Spleen (tissue), 11 donors: ENCODE data around the gene SEPTIN5. TPM values are rescaled to one million over a fixed set of nuclear protein-coding genes. Genes with fewer than 3 reads are reported as not detected.

Experiments used
- DNase-seq: peaks from one replicate; pipeline ENCODE4 v3.0.0-alpha.2; 2020
- H3K27ac ChIP-seq, 8 donors: fragments of 200-600 bp; sonication (generic) in 7 of 8; 1 replicate in 4 of 8; 2 replicates in 4 of 8; pipeline versions ENCODE4 v1.5.0 to v1.8.0; 2016 to 2021; ENCODE audit warnings: inconsistent platforms in 4 of 8, mild to moderate bottlenecking in 4 of 8, moderate library complexity in 1 of 8
- H3K27me3 ChIP-seq, 7 donors: fragments of 200-600 bp; sonication (generic) in 6 of 7; replicated peaks in 1 of 7; 1 replicate in 4 of 7; 2 replicates in 3 of 7; pipeline versions ENCODE4 v1.5.0 to v1.8.0; 2016 to 2021; ENCODE audit warnings: inconsistent platforms in 3 of 7, mild to moderate bottlenecking in 1 of 7
- H3K36me3 ChIP-seq, 6 donors: fragments of 200-600 bp; sonication (generic) in 5 of 6; 1 replicate in 4 of 6; 2 replicates in 2 of 6; pipeline versions ENCODE4 v1.5.0 to v1.8.0; 2016 to 2021; ENCODE audit warnings: inconsistent platforms in 2 of 6
- H3K4me1 ChIP-seq, 6 donors: fragments of 200-600 bp; sonication (generic) in 5 of 6; 1 replicate in 3 of 6; 2 replicates in 3 of 6; pipeline versions ENCODE4 v1.5.0 to v1.8.0; 2016 to 2021; ENCODE audit warnings: inconsistent platforms in 3 of 6
- H3K4me3 ChIP-seq, 8 donors: fragments of 200-600 bp; sonication (generic) in 7 of 8; 1 replicate in 4 of 8; 2 replicates in 4 of 8; pipeline versions ENCODE4 v1.5.0 to v1.8.0; 2016 to 2021; ENCODE audit warnings: inconsistent platforms in 4 of 8, mild to moderate bottlenecking in 4 of 8, moderate library complexity in 2 of 8
- H3K9me3 ChIP-seq, 8 donors: fragments of 200-600 bp; sonication (generic) in 7 of 8; 1 replicate in 4 of 8; 2 replicates in 4 of 8; pipeline versions ENCODE4 v1.5.0 to v1.8.0; 2016 to 2021; ENCODE audit warnings: inconsistent platforms in 4 of 8
- CTCF ChIP-seq, 11 experiments: fragments of 200-600 bp in 7 of 11; fragments of 450-650 bp in 4 of 11; sonication (generic) in 4 of 11; IDR thresholded peaks in 8 of 11; conservative IDR thresholded peaks in 3 of 11; 1 replicate in 7 of 11; 2 replicates in 4 of 11; pipeline versions ENCODE4 v1.4.0 to v1.8.0; 2016 to 2021; ENCODE audit warnings: antibody characterized with exemption in 11 of 11, inconsistent platforms in 4 of 11, mild to moderate bottlenecking in 1 of 11
- POLR2A ChIP-seq, 3 donors: fragments of 450-650 bp; IDR thresholded peaks; one replicate each; pipeline ENCODE4 v1.5.1; 2017; ENCODE audit warnings: antibody characterized with exemption in 3 of 3, mild to moderate bottlenecking in 1 of 3
- POLR2AphosphoS5 ChIP-seq, 3 donors: sonication (generic); formaldehyde crosslinking; IDR thresholded peaks; one replicate each; pipeline ENCODE4 v1.5.1; 2017; ENCODE audit warnings: antibody characterized with exemption in 3 of 3
- WGBS, 5 donors: extraction: QIAGEN DNeasy Blood & Tissue Kit in 3 of 5; methylation state at CpG; one replicate each; pipeline versions ENCODE4 v1.1.5 to v1.1.7; 2013 to 2018; 5-methylcytosine and 5-hydroxymethylcytosine counted together
- intact Hi-C: fragments of 100-400 bp; cut with DNase I; formaldehyde crosslinking; loops from one replicate; pipeline ENCODE4 v1.15.0; 2023; ENCODE audit warnings: low total_unique reads
- polyA plus RNA-seq, 3 donors: library from polyadenylated mRNA; stranded (reverse); fragments of 200-250 nt; gene quantifications; one replicate each; pipeline ENCODE4 v1.2.1, GENCODE V29; 2013
- total RNA-seq, 7 donors: library from RNA; depleted of rRNA in 3 of 7; stranded (reverse); fragments of >200 nt in 3 of 7; fragmentation: NEBNext Ultra II Directional in 4 of 7; extraction: Animal tissue kit (Norgen Biotek cat#: 25700) in 4 of 7; gene quantifications; one replicate each; pipeline versions ENCODE4 v1.1.0 to v1.2.1, GENCODE V29; 2016 to 2021
- donor health status: healthy with polysubstance abuse.
- donor health status: DM: no; HTN: no; CAD: no; lungs with moderate emphysema.
- donor health status: DM: no; HTN: no; CAD: no.
- donor health status: Bipolar disorder and iron deficiency.
- donor health status: healthy.
- donor health status: DM: no; HTN: no; CAD: no.
- donor health status: DM: yes; HTN: yes; CAD: no.

The SEPTIN5 gene
- total and polyA plus RNA-seq, 10 donors: 4.0 to 19.2 (median 11.8) TPM

- Histone ChIP-seq H3K27ac (no peak overlapping the region), H3K9me3 (no peaks in the 10 kb centered on the region), H3K36me3 (peaks cover 0 to 10% (median 0%) of the 10 kb centered on the region in 6 donors), H3K4me1 (peaks cover 7 to 26% (median 22%) of the 10 kb centered on the region in 6 donors), H3K27me3 (peaks cover 0 to 53% (median 20%) of the 10 kb centered on the region in 7 donors), H3K4me3 (no peak overlapping the region)
- no peak for DNase-seq
- no peak for TF ChIP-seq POLR2AphosphoS5 (IDR thresholded peaks at IDR 0.05)
- TF ChIP-seq POLR2A (IDR thresholded peaks at IDR 0.05): no peak
- TF ChIP-seq CTCF (IDR thresholded peaks at IDR 0.05 in 8 of 11, conservative IDR thresholded peaks at IDR 0.05 in 3 of 11): no peak
- WGBS, 5 donors: 63 to 75% (median 68%) methylated on average over 6 of the region's 6 CpGs
- intact Hi-C loops: no loop called here
These were observed 14.0 kb downstream of the SEPTIN5 start for GRCh38 chr22:19728271-19728670.

- Histone ChIP-seq H3K27ac (no peak overlapping the region), H3K27me3 (peaks cover 0 to 47% (median 14%) of the 10 kb centered on the region in 7 donors), H3K4me1 (peaks cover 2 to 21% (median 17%) of the 10 kb centered on the region in 6 donors), H3K9me3 (no peaks in the 10 kb centered on the region), H3K36me3 (peaks cover 0 to 6% (median 0%) of the 10 kb centered on the region in 6 donors), H3K4me3 (no peak overlapping the region)
- 34 to 80% (median 73%) methylated on average over 3 to 10 of the region's 10 CpGs for WGBS, 5 donors
- intact Hi-C loops: no loop called here
- DNase-seq: no peak
- TF ChIP-seq CTCF (IDR thresholded peaks at IDR 0.05 in 8 of 11, conservative IDR thresholded peaks at IDR 0.05 in 3 of 11): no peak
- no peak for TF ChIP-seq POLR2A (IDR thresholded peaks at IDR 0.05)
- TF ChIP-seq POLR2AphosphoS5 (IDR thresholded peaks at IDR 0.05): no peak
These were observed 14.5 kb downstream of the SEPTIN5 start for GRCh38 chr22:19728836-19729235.

GRCh38 chr22:19729507-19729906 lies 15.2 kb downstream of the SEPTIN5 start:
- peaks cover 0 to 41% (median 8%) of the 10 kb centered on the region in 7 donors for H3K27me3 ChIP-seq
- peaks cover 0 to 2% (median 0%) of the 10 kb centered on the region in 6 donors for H3K36me3 ChIP-seq
- TF ChIP-seq POLR2AphosphoS5 (IDR thresholded peaks at IDR 0.05) (no peak), CTCF (IDR thresholded peaks at IDR 0.05 in 8 of 11, conservative IDR thresholded peaks at IDR 0.05 in 3 of 11) (no peak), POLR2A (IDR thresholded peaks at IDR 0.05) (no peak)
- intact Hi-C loops: no loop called here
- no peak overlapping the region for H3K27ac ChIP-seq
- DNase-seq: no peak
- H3K9me3 ChIP-seq: no peaks in the 10 kb centered on the region
- 74 to 90% (median 80%) methylated on average over 6 to 9 of the region's 9 CpGs for WGBS, 5 donors
- H3K4me1 ChIP-seq: peaks cover 0 to 15% (median 11%) of the 10 kb centered on the region in 6 donors
- H3K4me3 ChIP-seq: no peak overlapping the region

- WGBS, 5 donors: 89 to 96% (median 93%) methylated on average over 6 to 8 of the region's 8 CpGs
- Histone ChIP-seq H3K4me1 (peaks cover 0 to 13% (median 10%) of the 10 kb centered on the region in 6 donors), H3K27ac (no peak overlapping the region), H3K36me3 (no peaks in the 10 kb centered on the region), H3K9me3 (no peaks in the 10 kb centered on the region), H3K4me3 (no peak overlapping the region), H3K27me3 (peaks cover 0 to 34% (median 6%) of the 10 kb centered on the region in 7 donors)
- no peak for TF ChIP-seq POLR2A (IDR thresholded peaks at IDR 0.05)
- TF ChIP-seq POLR2AphosphoS5 (IDR thresholded peaks at IDR 0.05): no peak
- TF ChIP-seq CTCF (IDR thresholded peaks at IDR 0.05 in 8 of 11, conservative IDR thresholded peaks at IDR 0.05 in 3 of 11): no peak
- intact Hi-C loops: loop anchor here (2.0 kb wide), 1 partner anchor 181 kb away; no protein-coding TSS in a partner anchor
- no peak for DNase-seq
These were observed 15.9 kb downstream of the SEPTIN5 start for GRCh38 chr22:19730198-19730597.
